Measurements from ENCODE around the gene PRLHR.

The PRLHR gene

DNA sequence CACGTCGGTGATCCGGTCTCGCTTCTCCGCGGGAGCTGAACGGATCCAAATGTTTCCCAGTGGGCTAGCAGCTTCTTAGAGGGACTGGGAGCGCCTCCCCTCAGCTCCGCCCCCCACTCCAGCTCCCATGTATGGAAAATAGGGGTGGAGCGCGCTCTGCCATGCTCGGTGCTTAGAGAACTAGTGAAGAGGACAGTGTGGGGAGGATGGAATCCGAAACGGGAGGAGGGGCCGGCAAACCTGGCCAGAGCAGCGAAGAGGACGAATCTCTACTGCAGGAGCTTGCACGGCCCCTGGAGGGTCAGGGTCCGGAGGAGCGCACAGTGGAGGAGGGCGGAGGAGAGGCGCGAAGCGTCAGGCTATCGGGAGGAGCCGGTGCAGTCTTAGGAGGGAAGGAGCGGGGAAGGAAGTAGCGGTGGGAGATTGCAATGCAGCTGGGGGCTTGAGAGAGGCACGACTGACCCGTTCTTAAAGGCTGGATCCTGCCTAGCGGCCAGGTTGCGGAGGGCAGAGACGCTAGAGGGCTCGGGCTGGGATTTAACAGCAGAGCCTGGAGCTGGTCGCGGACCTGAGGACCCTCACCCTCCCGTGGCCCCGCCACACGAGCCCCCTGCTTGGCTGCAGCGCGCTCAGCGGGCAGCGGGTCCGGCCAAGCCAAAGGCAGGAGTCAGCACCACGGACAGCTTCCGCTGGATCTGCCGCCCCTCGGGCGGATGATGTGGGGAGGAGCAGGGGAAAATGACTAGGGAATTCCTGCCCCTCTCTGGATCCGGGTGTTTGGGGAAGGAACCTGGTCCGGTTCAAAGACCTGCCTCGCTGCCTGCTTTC lies at the start of gene PRLHR:
PRLHR (minus strand) TSS at position 51 of the 828 bp plus-strand sequence. CDS start 404 bp downstream, outside the sequence.
- in situ Hi-C loops (cut with MboI; ENCODE audit: low sequenced_read_pairs, unreplicated experiment), result no loop called here
- DNase-seq (ENCODE audit: low spot score), result peak; percentile 41
- TF ChIP-seq, protein P1, sequence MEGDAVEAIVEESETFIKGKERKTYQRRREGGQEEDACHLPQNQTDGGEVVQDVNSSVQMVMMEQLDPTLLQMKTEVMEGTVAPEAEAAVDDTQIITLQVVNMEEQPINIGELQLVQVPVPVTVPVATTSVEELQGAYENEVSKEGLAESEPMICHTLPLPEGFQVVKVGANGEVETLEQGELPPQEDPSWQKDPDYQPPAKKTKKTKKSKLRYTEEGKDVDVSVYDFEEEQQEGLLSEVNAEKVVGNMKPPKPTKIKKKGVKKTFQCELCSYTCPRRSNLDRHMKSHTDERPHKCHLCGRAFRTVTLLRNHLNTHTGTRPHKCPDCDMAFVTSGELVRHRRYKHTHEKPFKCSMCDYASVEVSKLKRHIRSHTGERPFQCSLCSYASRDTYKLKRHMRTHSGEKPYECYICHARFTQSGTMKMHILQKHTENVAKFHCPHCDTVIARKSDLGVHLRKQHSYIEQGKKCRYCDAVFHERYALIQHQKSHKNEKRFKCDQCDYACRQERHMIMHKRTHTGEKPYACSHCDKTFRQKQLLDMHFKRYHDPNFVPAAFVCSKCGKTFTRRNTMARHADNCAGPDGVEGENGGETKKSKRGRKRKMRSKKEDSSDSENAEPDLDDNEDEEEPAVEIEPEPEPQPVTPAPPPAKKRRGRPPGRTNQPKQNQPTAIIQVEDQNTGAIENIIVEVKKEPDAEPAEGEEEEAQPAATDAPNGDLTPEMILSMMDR (IDR thresholded peaks at IDR 0.05; ENCODE audit: borderline replicate concordance, control extremely low read depth, extremely low read depth, insufficient read depth, missing control alignments), result no peak

DNA sequence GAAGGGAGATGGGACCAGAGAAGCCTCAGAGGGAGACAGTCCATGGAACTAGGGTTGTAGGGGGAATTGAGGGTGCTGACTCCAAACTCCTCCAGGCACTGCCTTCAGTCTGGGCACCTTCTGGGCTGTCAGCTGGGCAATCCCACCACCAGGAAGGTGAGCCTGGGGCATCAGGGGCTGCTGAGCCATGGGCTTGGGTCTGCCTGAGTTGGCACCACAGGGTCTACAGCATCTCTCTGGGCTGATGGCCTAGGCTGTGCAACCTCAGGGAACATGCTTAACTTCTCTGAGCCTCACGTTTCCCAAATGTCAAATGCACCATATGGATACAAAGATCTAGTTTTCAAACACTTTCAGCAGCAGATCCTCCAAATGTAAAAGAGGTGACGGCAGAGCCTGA lies 46.8 kb upstream of the PRLHR start:
- DNase-seq (ENCODE audit: low spot score), result no peak
- in situ Hi-C loops (cut with MboI; ENCODE audit: low sequenced_read_pairs, unreplicated experiment), result no loop called here
- TF ChIP-seq, protein P1 (IDR thresholded peaks at IDR 0.05; ENCODE audit: borderline replicate concordance, control extremely low read depth, extremely low read depth, insufficient read depth, missing control alignments), result no peak

DNA sequence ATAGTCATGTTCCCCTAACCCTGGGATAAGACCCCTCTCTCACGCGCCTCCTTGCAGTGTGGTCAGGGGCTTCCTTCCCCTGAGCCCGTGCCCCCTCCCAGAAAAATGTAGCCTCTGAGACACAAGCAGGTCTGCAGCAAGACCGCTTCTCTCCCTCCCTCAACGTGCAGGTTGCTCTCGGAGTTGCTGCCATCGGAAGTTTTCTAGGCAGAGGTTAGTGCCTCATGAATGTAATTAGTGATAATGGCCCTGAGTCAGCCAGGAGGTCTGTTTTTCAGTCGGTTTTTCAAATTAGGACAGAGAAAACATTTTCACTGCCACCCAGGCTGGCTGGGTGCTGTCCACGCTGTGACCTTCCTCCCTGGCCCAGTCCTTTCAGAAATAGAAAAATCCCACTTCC lies 43.2 kb upstream of the PRLHR start:
- in situ Hi-C loops (cut with MboI; ENCODE audit: low sequenced_read_pairs, unreplicated experiment), result no loop called here
- TF ChIP-seq, protein P1 (IDR thresholded peaks at IDR 0.05; ENCODE audit: borderline replicate concordance, control extremely low read depth, extremely low read depth, insufficient read depth, missing control alignments), result no peak
- DNase-seq (ENCODE audit: low spot score), result no peak

DNA sequence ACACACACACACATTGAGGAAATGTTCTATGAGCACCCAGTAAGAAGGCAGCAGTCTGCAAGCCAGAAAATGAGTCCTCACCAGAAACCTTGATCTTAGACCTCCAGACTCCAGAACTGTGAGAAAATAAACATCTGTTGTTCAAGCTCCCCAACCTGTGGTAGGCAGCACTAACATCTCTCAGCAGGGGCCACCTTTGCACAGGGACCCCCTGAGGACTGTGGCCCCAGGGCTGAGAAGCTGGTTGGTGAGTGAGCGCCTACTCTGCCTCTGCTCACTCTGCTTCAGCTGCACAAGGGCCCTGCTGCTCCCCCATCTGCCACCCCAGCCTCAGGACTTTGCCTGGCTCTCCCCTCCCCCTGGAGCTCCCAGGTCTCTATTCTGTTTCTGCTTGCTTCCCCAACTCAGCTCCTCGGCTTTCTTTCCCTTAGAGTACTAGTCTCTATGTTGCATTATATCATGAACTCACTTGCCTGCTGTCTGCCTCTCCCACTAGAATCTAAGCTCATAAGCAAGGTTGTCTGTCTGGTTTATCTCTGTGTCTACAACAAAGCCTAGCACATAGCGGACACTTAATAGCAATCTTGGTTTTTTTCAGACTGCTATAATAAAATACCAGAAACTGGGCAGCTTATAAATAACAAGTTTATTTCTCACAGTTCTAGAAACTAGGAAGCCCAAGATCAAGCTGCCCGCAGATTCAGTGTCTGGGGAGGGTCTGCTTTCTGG lies 40.4 kb upstream of the PRLHR start:
- DNase-seq (ENCODE audit: low spot score), result no peak
- TF ChIP-seq, protein P1 (IDR thresholded peaks at IDR 0.05; ENCODE audit: borderline replicate concordance, control extremely low read depth, extremely low read depth, insufficient read depth, missing control alignments), result no peak
- in situ Hi-C loops (cut with MboI; ENCODE audit: low sequenced_read_pairs, unreplicated experiment), result no loop called here

DNA sequence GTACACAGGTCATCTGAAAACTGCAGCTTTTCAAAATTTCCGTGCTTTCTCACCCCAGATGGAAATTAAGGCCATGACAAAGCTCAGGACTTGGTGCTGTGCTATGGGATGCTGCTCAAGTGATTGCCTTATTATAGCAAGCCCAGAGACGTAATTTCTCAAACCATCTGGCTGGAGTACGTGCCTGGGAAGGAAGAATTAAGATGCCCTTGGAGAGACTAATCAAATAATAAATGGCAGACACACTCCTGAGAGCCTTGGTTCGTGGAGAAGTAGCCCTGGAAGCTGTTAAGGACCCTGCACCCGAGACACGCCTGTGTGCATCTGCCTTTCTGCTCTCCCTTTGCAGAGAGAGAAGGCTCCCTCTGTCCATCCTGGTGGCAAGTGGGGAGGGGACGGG lies 38.3 kb upstream of the PRLHR start:
- in situ Hi-C loops (cut with MboI; ENCODE audit: low sequenced_read_pairs, unreplicated experiment), result no loop called here
- no peak for DNase-seq (ENCODE audit: low spot score)

DNA sequence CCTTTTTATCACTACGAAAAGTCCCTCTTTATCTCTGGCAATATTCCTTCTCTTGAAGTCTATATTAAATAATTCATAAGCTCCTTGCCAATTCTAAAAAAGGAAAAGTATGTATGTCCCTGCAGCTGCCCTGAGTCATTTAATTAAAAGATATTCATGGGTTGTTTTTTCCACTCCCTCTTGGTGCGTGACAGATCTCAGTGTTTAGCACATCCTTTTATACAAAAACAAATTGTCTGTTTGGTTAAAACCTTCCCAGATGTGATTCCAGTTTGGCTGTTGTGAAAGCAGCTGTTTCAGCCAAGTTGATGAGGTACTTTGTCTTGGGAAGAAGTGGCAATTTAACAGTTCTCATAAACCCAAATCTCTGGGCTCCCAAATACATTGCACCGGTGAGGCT lies 33.8 kb upstream of the PRLHR start:
- in situ Hi-C loops (cut with MboI; ENCODE audit: low sequenced_read_pairs, unreplicated experiment), result no loop called here
- TF ChIP-seq, protein P1 (IDR thresholded peaks at IDR 0.05; ENCODE audit: borderline replicate concordance, control extremely low read depth, extremely low read depth, insufficient read depth, missing control alignments), result no peak
- no peak for DNase-seq (ENCODE audit: low spot score)

More for the DNA sequence above, 38.3 kb upstream of the PRLHR start:
- TF ChIP-seq, protein P1 (IDR thresholded peaks at IDR 0.05; ENCODE audit: borderline replicate concordance, control extremely low read depth, extremely low read depth, insufficient read depth, missing control alignments), result no peak

All from GM13976 (cell line).